CD14-positive monocyte (primary cell): ENCODE data around the gene TREM1. TPM values are rescaled to one million over a fixed set of nuclear protein-coding genes. Genes with fewer than 3 reads are reported as not detected.

Source experiments
- DNase-seq, 3 donors: peaks; one replicate each; pipeline ENCODE4 v3.0.0-alpha.2; 2011 to 2022
- H2AFZ ChIP-seq: 2 replicates; pipeline ENCODE4 v1.6.0; 2012; ENCODE audit warnings: mild to moderate bottlenecking, low read depth, low read length, inconsistent platforms; ENCODE audit not compliant: insufficient read depth, poor library complexity, severe bottlenecking
- H3K27ac ChIP-seq, 2 donors: 1 replicate in 1 of 2; 2 replicates in 1 of 2; pipeline ENCODE4 v1.5.1; 2012 to 2013; ENCODE audit warnings: low read length in 2 of 2, control low read depth in 1 of 2, inconsistent platforms in 1 of 2, low read depth in 1 of 2, mild to moderate bottlenecking in 1 of 2
- H3K27me3 ChIP-seq, 2 donors: one replicate each; pipeline versions ENCODE4 v1.6.0 to v1.6.1; 2011 to 2013; ENCODE audit warnings: low read length in 2 of 2; ENCODE audit not compliant: control insufficient read depth in 2 of 2, insufficient read depth in 2 of 2
- H3K36me3 ChIP-seq, 2 donors: replicated peaks in 1 of 2; 1 replicate in 1 of 2; 2 replicates in 1 of 2; pipeline versions ENCODE4 v1.5.1 to v1.6.1; 2012 to 2013; ENCODE audit warnings: low read length in 2 of 2, control low read depth in 1 of 2, inconsistent platforms in 1 of 2, mild to moderate bottlenecking in 1 of 2; ENCODE audit not compliant: insufficient read depth in 2 of 2, control insufficient read depth in 1 of 2
- H3K4me1 ChIP-seq, 2 donors: 1 replicate in 1 of 2; 2 replicates in 1 of 2; pipeline versions ENCODE4 v1.5.1 to v1.6.1; 2012 to 2013; ENCODE audit warnings: low read length in 2 of 2, control low read depth in 1 of 2, inconsistent platforms in 1 of 2, mild to moderate bottlenecking in 1 of 2, moderate library complexity in 1 of 2; ENCODE audit not compliant: insufficient read depth in 2 of 2, control insufficient read depth in 1 of 2
- H3K4me2 ChIP-seq: replicated peaks from 2 replicates; pipeline ENCODE3; 2012; ENCODE audit warnings: low read length, moderate library complexity, mild to moderate bottlenecking; ENCODE audit not compliant: poor library complexity, severe bottlenecking; ENCODE audit errors: extremely low read depth
- H3K4me3 ChIP-seq, 3 experiments: fragments of 200-600 bp in 1 of 3; sonication (generic) in 1 of 3; replicated peaks in 1 of 3; 1 replicate in 2 of 3; 2 replicates in 1 of 3; pipeline ENCODE4 v1.5.1; 2011 to 2013; ENCODE audit warnings: low read length in 3 of 3, mild to moderate bottlenecking in 3 of 3, control low read depth in 2 of 3, low read depth in 2 of 3, inconsistent platforms in 1 of 3, moderate library complexity in 1 of 3
- H3K79me2 ChIP-seq: 2 replicates; pipeline ENCODE4 v1.6.0; 2012; ENCODE audit warnings: mild to moderate bottlenecking, control low read depth, inconsistent platforms, low read length, moderate library complexity; ENCODE audit not compliant: insufficient read depth
- H3K9ac ChIP-seq: 2 replicates; pipeline ENCODE4 v1.6.0; 2017; ENCODE audit warnings: low read length, mild to moderate bottlenecking; ENCODE audit not compliant: insufficient read depth, poor library complexity, severe bottlenecking
- H3K9me3 ChIP-seq, 2 donors: replicated peaks in 1 of 2; 1 replicate in 1 of 2; 2 replicates in 1 of 2; pipeline versions ENCODE4 v1.5.1 to v1.6.1; 2012 to 2013; ENCODE audit warnings: low read length in 2 of 2, control low read depth in 1 of 2; ENCODE audit not compliant: control insufficient read depth in 1 of 2, insufficient read depth in 1 of 2
- H4K20me1 ChIP-seq: 2 replicates; pipeline ENCODE4 v1.6.0; 2012; ENCODE audit warnings: mild to moderate bottlenecking, low read length, control low read depth, moderate library complexity; ENCODE audit not compliant: insufficient read depth
- H3K27ac Mint-ChIP-seq, 7 donors: one replicate each; pipeline ENCODE4 v1.8.0; 2020; ENCODE audit warnings: mild to moderate bottlenecking in 7 of 7, mixed read lengths in 7 of 7, moderate library complexity in 6 of 7, inconsistent platforms in 2 of 7
- H3K27me3 Mint-ChIP-seq, 3 donors: one replicate each; pipeline ENCODE4 v1.8.0; 2021 to 2022; ENCODE audit warnings: low read depth in 3 of 3, mild to moderate bottlenecking in 3 of 3, mixed read lengths in 3 of 3, moderate library complexity in 3 of 3, inconsistent platforms in 1 of 3
- H3K36me3 Mint-ChIP-seq, 2 donors: one replicate each; pipeline ENCODE4 v1.8.0; 2020; ENCODE audit warnings: mixed read lengths in 2 of 2, inconsistent platforms in 1 of 2, mild to moderate bottlenecking in 1 of 2
- H3K4me1 Mint-ChIP-seq: one replicate; pipeline ENCODE4 v1.8.0; 2020; ENCODE audit warnings: mild to moderate bottlenecking, mixed read lengths
- H3K4me3 Mint-ChIP-seq, 2 donors: one replicate each; pipeline ENCODE4 v1.8.0; 2020; ENCODE audit warnings: mild to moderate bottlenecking in 2 of 2, mixed read lengths in 2 of 2, moderate library complexity in 1 of 2
- H3K9me3 Mint-ChIP-seq, 7 donors: one replicate each; pipeline ENCODE4 v1.8.0; 2020 to 2022; ENCODE audit warnings: mixed read lengths in 7 of 7, mild to moderate bottlenecking in 6 of 7, moderate library complexity in 6 of 7, inconsistent platforms in 2 of 7
- CTCF ChIP-seq: fragments of 200-600 bp; IDR thresholded peaks from one replicate; pipeline ENCODE4 v1.8.0; 2022; ENCODE audit warnings: antibody characterized with exemption, mild to moderate bottlenecking
- WGBS: methylation state at CpG from one replicate; pipeline ENCODE4 v1.1.5; 2013; ENCODE audit warnings: missing lambda C conversion rate; ENCODE audit not compliant: insufficient coverage; 5-methylcytosine and 5-hydroxymethylcytosine counted together
- intact Hi-C, 2 donors: fragments of 100-400 bp; cut with micrococcal nuclease; formaldehyde crosslinking; loops; one replicate each; pipeline versions ENCODE4 v1.15.0 to v1.15.1; 2023
- polyA plus RNA-seq, 3 donors: library from polyadenylated mRNA; depleted of rRNA in 1 of 3; unstranded in 2 of 3; stranded (reverse) in 1 of 3; fragments of 300-500 nt in 2 of 3; fragments of >200 nt in 1 of 3; fragmentation: Illumina TruSeq in 2 of 3; gene quantifications; 1 replicate in 2 of 3; 2 replicates in 1 of 3; pipeline ENCODE4 v1.2.3, GENCODE V29; 2012 to 2021

Gene TREM1
- polyA plus RNA-seq, 3 donors = 175 to 303 (median 240) TPM

GRCh38 chr6:41239467-41240159 is 46.9 kb downstream of the TREM1 start:
- peaks cover 0 to 8% of the 10 kb centered on the region in 2 donors for H3K36me3 Mint-ChIP-seq

GRCh38 chr6:41237128-41237527 is 49.4 kb downstream of the TREM1 start:
- Mint-ChIP-seq H3K4me3 (peak overlapping the region in 1 of 2 donors; percentile 52), H3K4me1 (peaks cover 4% of the 10 kb centered on the region), H3K9me3 (peaks cover 0 to 6% (median 2%) of the 10 kb centered on the region in 7 donors), H3K27ac (peak overlapping the region in 2 of 7 donors; percentile 27 to 61), H3K27me3 (peaks cover 26 to 36% (median 31%) of the 10 kb centered on the region in 3 donors), H3K36me3 (peaks cover 0 to 5% of the 10 kb centered on the region in 2 donors)
- Histone ChIP-seq H3K4me1 (no peaks in the 10 kb centered on the region), H3K9ac (no peak overlapping the region), H3K36me3 (no peaks in the 10 kb centered on the region), H4K20me1 (no peaks in the 10 kb centered on the region), H3K79me2 (no peaks in the 10 kb centered on the region), H3K4me3 (no peak overlapping the region), H3K4me2 (no peak overlapping the region), H3K27ac (no peak overlapping the region), H3K9me3 (no peaks in the 10 kb centered on the region), H2AFZ (no peak overlapping the region), H3K27me3 (peaks cover 16 to 21% of the 10 kb centered on the region in 2 donors)
- WGBS = 72% methylated on average over 2 of the region's 5 CpGs
- TF ChIP-seq CTCF = no peak
- DNase-seq = no peak
- intact Hi-C loops = no loop called here

More at GRCh38 chr6:41239467-41240159, 46.9 kb downstream of the TREM1 start:
- no peaks in the 10 kb centered on the region for H3K9me3 ChIP-seq
- no peak for TF ChIP-seq CTCF
- peaks cover 4% of the 10 kb centered on the region for H3K4me1 Mint-ChIP-seq
- no peak overlapping the region for H2AFZ ChIP-seq
- peak overlapping the region in 1 of 2 donors; percentile 67 for H3K4me3 Mint-ChIP-seq
- H3K4me3 ChIP-seq = no peak overlapping the region
- no peak for DNase-seq
- H3K9ac ChIP-seq = no peak overlapping the region
- no peaks in the 10 kb centered on the region for H3K79me2 ChIP-seq
- peaks cover 16 to 21% of the 10 kb centered on the region in 2 donors for H3K27me3 ChIP-seq
- no peaks in the 10 kb centered on the region for H3K4me1 ChIP-seq
- no peak overlapping the region for H3K4me2 ChIP-seq
- peaks cover 0 to 4% (median 2%) of the 10 kb centered on the region in 7 donors for H3K9me3 Mint-ChIP-seq
- no peaks in the 10 kb centered on the region for H3K36me3 ChIP-seq
- no peaks in the 10 kb centered on the region for H4K20me1 ChIP-seq
- H3K27ac ChIP-seq = no peak overlapping the region
- 76% methylated on average over 9 of the region's 22 CpGs for WGBS
- no peak overlapping the region for H3K27ac Mint-ChIP-seq
- H3K27me3 Mint-ChIP-seq = peaks cover 26 to 36% (median 31%) of the 10 kb centered on the region in 3 donors
- intact Hi-C loops = no loop called here
